Tibial artery (tissue), 4 donors: ENCODE results near the gene WNT9B.

ENCODE experiments used
- DNase-seq, 2 donors: peaks; one replicate each; pipeline ENCODE4 v3.0.0-alpha.2; 2019
- H3K27ac ChIP-seq, 2 donors: fragments of 200-600 bp; sonication (generic) in 1 of 2; 1 replicate in 1 of 2; 2 replicates in 1 of 2; pipeline ENCODE4 v1.5.1; 2018 to 2019; ENCODE audit warnings: mild to moderate bottlenecking in 1 of 2
- H3K27me3 ChIP-seq, 2 donors: fragments of 200-600 bp; sonication (generic) in 1 of 2; one replicate each; pipeline versions ENCODE4 v1.5.1 to v1.6.0; 2016 to 2019
- H3K36me3 ChIP-seq, 3 donors: fragments of 200-600 bp; sonication (generic) in 2 of 3; one replicate each; pipeline ENCODE4 v1.5.1; 2016 to 2019; ENCODE audit warnings: mild to moderate bottlenecking in 2 of 3
- H3K4me1 ChIP-seq, 4 donors: fragments of 200-600 bp; sonication (generic) in 2 of 4; 1 replicate in 3 of 4; 2 replicates in 1 of 4; pipeline ENCODE4 v1.5.1; 2016 to 2019
- H3K4me3 ChIP-seq, 2 donors: fragments of 200-600 bp; sonication (generic) in 1 of 2; 1 replicate in 1 of 2; 2 replicates in 1 of 2; pipeline ENCODE4 v1.5.1; 2018 to 2019; ENCODE audit warnings: mild to moderate bottlenecking in 2 of 2
- H3K9me3 ChIP-seq, 3 donors: fragments of 200-600 bp; sonication (generic) in 1 of 3; one replicate each; pipeline ENCODE4 v1.5.1; 2016 to 2019
- CTCF ChIP-seq, 2 experiments: fragments of 200-600 bp in 1 of 2; fragments of 450-650 bp in 1 of 2; IDR thresholded peaks; one replicate each; pipeline ENCODE4 v1.5.1; 2017 to 2019; ENCODE audit warnings: antibody characterized with exemption in 2 of 2, mild to moderate bottlenecking in 1 of 2, moderate library complexity in 1 of 2
- intact Hi-C: fragments of 100-400 bp; cut with DNase I; formaldehyde crosslinking; loops from one replicate; pipeline ENCODE4 v1.15.0; 2023; ENCODE audit warnings: low total_unique reads

WNT9B gene

GRCh38 chr17:46930051-46930450 is 78.7 kb downstream of the WNT9B start:
- no peak for TF ChIP-seq CTCF (IDR thresholded peaks at IDR 0.05)
- Histone ChIP-seq H3K27ac (no peak overlapping the region), H3K27me3 (no peaks in the 10 kb centered on the region), H3K4me3 (no peak overlapping the region), H3K36me3 (peaks cover 42 to 60% (median 48%) of the 10 kb centered on the region in 3 donors), H3K4me1 (peaks cover 0 to 30% (median 13%) of the 10 kb centered on the region in 4 donors), H3K9me3 (no peaks in the 10 kb centered on the region)
- DNase-seq: no peak
- intact Hi-C loops: no loop called here

- DNase-seq: no peak
- intact Hi-C loops: no loop called here
- H3K9me3 ChIP-seq: no peaks in the 10 kb centered on the region
- H3K4me3 ChIP-seq: no peak overlapping the region
- TF ChIP-seq CTCF (IDR thresholded peaks at IDR 0.05): no peak
- H3K27ac ChIP-seq: no peak overlapping the region
- H3K4me1 ChIP-seq: peaks cover 0 to 19% (median 7%) of the 10 kb centered on the region in 4 donors
- H3K36me3 ChIP-seq: peaks cover 58 to 75% (median 63%) of the 10 kb centered on the region in 3 donors
- no peaks in the 10 kb centered on the region for H3K27me3 ChIP-seq
Measured at GRCh38 chr17:46931596-46931995, 80.2 kb downstream of the WNT9B start.

- no peaks in the 10 kb centered on the region for H3K4me1 ChIP-seq
- DNase-seq: no peak
- H3K27ac ChIP-seq: no peak overlapping the region
- H3K36me3 ChIP-seq: peaks cover 78 to 100% (median 97%) of the 10 kb centered on the region in 3 donors
- no peaks in the 10 kb centered on the region for H3K27me3 ChIP-seq
- no peak for TF ChIP-seq CTCF (IDR thresholded peaks at IDR 0.05)
- H3K4me3 ChIP-seq: no peak overlapping the region
- H3K9me3 ChIP-seq: no peaks in the 10 kb centered on the region
- intact Hi-C loops: no loop called here
Measured at GRCh38 chr17:46935658-46936266, 84.4 kb downstream of the WNT9B start.
